GM15510 (cell line): ENCODE measurements around the gene SURF1.

Experiments
- POLR2A ChIP-seq: IDR thresholded peaks from 3 replicates; pipeline ENCODE4 v1.6.1; 2011; ENCODE audit warnings: borderline replicate concordance; ENCODE audit not compliant: insufficient read length; ENCODE audit errors: extremely low read depth

Gene SURF1, protein sequence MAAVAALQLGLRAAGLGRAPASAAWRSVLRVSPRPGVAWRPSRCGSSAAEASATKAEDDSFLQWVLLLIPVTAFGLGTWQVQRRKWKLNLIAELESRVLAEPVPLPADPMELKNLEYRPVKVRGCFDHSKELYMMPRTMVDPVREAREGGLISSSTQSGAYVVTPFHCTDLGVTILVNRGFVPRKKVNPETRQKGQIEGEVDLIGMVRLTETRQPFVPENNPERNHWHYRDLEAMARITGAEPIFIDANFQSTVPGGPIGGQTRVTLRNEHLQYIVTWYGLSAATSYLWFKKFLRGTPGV

DNA sequence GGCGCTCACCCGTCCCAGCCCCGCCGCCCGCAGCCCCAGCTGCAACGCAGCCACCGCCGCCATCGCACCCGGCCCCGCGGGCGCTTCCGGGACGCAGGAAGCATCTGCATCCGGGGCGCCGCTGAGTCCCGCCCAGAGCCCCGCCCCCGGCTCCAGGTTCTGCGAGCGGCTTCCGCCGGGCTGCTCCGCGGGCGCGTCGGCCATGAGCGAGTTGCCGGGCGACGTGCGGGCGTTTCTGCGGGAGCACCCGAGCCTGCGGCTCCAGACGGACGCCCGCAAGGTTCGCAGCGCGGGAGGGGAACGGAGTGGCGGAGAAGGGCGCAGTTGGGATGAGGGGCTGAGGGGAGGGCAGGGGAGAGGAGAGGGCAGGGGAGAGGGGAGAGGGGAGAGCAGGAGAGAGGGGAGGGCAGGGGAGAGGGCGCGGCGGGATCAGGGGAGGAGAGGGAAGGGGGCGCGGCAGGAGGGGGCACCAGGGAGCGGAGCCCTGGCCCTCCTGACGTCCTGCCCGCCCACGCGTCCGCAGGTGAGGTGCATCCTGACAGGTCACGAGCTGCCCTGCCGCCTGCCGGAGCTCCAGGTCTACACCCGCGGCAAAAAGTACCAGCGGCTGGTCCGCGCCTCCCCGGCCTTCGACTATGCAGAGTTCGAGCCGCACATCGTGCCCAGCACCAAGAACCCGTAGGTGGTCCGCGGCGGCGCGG lies at the start of gene SURF1, which contains the start of gene SURF2:
Gene SURF1, minus strand, starts transcription at position 97 of the 701 bp plus-strand sequence. Its CDS starts 34 bp downstream, at position 63.
Gene SURF2, plus strand, starts transcription at position 160 of the 701 bp plus-strand sequence. Its CDS starts 43 bp downstream, at position 203.
- TF ChIP-seq POLR2A = peak; percentile 88

DNA sequence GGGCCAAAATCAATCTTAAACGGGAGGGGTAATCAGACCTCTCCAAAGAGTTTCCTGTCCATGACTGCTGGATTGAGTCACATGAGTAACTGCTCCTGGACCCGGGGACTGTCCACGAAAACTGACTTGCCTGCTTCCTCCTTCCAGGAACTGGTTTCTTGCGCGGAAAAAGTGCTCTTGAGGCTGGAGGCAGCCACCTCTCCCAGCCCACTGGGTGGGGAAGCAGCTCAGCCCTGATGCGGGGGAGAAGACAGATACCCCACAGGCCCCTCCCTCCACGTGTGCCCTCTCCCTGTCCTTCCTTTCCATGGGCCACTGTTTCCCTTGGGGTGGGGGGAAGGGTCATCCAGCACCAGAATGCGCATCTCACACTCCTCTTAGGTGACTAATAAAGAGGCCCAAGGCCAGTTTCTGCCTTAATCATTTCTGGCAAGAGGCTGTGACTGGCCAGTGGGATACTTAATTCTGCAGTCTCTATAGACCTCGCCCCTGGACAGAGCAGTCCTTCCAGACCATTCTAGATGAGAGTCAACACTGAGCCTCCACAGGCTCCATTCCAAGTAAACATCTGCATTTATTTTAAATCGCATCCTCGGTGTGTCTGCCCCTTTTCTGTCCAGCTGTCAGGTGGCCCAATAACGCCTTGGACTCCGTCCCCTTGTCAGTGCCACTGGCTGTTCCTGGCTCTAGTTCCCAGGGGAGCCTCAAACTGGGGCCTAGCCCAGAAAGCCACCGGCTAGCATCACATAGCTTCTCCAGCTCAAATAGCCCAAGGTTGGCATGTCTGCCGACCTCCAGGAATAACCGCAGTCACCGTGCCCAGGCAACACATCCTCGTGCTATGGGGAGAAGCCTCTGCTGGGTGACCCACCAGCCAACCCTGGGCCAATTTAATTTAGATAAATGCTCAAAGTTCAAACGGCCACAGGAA lies 49.5 kb upstream of the SURF1 start:
- no peak for TF ChIP-seq POLR2A

DNA sequence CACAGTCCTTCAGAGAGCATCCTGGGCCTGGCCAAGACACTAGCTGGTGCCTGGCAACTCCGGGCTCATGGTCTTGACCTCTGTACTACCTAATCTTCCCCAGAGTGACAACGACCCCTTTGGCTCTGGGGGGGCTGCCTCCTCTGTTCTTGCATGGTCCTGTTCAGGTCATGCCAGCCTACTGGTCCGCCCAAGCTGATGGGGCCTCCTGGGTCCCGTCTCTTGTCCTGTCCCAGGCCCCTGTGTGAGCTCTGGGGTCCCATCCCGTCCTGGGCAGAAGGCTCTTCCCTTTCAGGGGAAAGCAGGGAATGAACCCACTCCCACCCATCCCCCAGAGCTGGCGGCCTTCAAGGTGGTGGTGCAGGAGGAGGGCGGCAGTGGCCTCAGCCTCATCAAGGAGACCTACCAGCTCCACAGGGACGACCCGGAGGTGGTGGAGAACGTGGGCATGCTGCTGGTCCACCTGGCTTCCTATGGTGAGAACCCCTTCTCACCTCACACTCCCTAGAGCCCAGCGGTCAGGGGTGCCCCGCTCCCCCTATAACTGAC lies 48.2 kb upstream of the SURF1 start:
- TF ChIP-seq POLR2A = peak; percentile 20

DNA sequence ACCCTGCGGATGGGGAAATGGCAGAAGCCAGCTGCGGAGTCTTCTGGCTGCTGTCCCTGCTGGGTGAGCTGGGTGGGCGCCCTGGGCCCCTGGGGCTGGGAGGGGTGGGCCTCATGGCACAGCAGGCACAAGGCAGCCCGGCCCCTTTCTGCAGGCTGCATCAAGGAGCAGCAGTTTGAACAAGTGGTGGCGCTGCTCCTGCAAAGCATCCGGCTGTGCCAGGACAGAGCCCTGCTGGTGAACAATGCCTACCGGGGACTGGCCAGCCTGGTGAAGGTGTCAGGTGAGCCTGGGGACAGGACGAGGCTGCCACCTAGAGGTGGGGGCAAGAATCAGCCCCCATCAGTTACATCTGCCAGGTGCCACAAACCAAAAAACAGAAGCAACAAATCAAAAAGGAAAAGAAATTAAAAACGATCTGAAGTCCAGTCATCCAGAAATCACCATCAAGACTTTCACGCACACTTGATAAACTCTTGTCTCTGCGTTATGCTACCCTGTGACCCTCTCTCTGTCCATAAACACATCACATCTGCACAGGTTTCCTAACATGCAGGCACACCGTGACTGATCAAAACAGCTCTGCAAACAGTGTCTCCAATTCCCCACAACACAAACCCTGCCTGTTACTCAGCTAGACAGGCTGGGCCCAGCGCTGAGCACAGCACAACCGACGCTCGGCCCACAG lies 47.6 kb upstream of the SURF1 start:
- TF ChIP-seq POLR2A = no peak

DNA sequence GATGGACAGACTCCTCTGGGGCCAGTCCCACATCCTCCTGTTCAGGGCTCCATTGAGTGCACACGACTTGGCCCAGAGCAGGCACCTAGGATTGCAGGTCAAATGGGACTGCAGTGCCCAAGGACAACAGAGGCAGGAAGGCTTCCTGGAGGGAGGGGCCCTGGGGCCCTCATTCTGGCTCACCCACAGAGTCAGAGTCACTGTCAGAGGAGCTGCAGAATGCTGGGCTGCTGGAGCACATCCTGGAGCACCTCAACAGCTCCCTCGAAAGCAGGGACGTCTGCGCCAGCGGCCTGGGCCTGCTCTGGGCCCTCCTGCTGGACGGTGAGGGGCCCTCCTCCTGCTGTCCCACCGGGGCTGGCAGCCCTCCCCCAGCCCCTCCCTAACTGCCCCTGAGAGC lies 46.4 kb upstream of the SURF1 start:
- no peak for TF ChIP-seq POLR2A

DNA sequence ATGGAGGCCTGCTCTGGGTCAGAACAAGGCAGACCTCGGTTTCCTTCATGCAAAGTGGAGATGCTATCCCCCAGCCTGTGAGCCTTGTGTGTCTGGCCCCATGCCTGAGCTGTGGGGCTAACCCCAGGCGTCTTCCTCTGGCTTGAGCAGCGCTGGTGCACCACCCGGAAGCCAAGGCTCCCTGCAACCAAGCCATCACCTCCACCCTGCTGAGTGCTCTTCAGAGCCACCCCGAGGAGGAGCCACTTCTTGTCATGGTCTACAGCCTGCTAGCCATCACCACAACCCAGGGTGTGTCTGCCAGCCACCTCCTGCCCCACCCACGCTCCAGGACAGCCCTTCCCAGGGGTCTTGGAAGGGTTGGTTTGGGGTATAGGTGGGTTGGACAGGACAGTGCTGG lies 45.3 kb upstream of the SURF1 start:
- TF ChIP-seq POLR2A = no peak

DNA sequence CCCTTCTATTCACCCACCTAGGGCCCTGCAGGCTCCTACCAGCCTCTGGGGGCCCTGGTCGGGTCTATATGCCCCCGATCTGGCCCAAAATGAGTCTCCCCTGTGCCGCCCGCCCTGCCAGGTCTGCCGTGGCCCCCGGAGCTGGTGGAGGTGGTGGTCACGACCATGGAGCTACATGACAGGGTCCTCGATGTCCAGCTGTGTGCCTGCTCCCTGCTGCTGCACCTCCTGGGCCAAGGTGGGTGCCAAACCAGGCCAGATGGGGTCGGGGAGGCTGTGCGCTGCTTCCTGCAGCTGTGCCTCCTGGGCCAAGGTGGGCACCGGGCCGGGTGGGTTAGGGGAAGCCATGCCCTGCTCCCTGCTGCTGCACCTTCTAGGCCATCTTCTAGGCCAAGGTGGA lies 44.0 kb upstream of the SURF1 start:
- no peak for TF ChIP-seq POLR2A

DNA sequence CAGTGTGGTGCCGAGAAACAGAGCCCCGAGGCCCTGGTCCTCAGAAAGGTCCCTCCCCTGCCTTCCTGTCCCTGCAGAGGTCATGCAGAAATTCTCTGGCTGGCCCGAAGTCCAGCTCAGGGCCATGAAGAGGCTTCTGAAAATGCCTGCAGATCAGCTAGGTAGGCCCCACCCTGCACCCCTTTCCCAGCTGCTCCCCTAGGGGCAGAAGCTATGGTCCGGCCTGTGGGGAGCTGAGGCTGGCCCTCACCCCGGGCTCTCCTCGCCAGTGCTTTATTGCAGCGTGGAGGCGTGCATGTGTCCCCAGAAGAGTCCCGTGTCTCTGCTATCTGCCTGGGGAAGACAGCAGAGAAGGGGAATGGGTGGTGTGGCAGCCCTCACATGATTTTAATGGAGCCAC lies 41.6 kb upstream of the SURF1 start:
- TF ChIP-seq POLR2A = no peak

DNA sequence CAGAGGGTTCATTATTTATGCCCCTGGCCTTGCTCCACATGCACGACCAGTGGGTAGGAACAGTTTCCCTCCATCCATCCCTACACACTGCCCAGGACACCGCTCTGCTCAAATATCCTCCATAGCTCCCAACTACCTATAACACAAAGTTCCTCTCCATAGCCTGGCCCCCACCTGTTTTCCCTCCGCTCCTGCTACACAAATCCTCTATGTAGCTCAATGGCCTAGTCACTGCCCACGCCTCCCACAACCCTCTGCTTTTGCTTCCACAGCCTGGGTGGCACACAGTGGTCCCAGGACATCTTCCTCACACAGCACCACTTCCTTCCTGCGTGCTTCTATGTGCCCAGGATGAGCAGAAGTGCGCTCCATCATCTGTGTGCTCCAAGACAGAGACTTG lies 41.1 kb upstream of the SURF1 start:
- no peak for TF ChIP-seq POLR2A

DNA sequence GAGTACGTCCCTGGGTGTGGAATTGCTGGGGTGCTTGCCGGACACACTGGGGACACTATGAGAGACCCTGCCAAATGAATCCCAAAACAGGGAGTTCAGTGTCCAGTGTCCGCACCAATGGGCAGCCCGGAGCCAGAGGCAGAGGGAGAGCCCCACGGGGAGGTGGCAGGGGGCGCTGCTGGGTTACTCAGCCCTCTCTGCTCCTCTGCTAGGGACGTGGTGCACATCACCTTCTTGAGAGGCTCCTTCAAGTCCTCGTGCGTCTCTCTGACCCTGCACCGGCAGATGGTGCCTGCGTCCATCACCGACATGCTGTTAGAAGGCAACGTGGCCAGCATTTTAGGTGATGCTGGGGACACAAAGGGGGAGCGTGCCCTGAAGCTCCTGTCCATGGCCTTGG lies 40.7 kb upstream of the SURF1 start:
- no peak for TF ChIP-seq POLR2A

DNA sequence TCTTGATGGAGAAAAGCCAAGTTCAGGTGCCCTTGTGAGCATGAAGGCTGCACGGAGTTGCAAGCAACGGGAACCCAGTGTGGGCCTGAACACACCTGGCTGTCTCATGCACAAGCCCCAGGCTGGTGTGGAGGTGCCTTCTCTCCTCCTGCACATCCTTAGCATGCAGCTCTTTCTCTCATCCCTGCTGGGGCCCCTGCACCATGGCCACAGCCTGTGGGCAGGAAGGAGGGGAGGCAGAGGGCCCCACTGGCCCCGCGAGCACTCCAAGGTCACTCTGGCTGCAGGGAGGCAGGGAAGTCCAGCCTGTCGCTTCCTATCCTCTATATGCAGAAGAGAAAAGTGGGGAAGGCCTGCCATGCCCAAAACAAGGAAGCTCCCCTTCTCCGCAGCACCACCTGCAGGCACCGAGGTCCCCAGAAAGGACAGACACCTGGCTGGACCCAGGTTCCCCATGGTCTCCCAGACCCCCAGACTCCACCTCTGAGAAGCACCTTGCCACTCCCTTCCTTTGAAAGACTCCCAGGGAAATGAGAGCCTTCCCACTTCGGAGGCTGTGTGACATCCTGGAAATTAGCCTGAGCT lies 38.5 kb upstream of the SURF1 start:
- TF ChIP-seq POLR2A = no peak

DNA sequence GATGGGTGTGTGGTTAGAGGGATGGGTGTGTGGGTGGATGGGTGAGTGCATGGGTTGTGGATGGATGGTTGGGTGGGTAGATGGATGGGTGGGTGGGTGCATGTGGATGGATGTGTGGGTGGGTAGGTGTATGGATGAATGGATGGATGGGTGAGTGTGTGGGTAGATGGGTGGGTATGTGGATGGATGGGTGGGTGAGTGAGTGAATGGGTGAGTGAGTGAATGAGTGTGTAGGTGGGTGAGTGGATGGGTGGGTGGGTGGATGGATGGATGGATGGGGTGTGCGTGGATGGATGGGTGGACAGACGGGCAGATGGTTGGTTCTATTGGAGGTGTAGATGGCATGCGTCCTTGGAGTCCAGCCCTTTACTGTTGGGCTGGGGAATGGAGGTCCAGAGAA lies 37.1 kb upstream of the SURF1 start:
- TF ChIP-seq POLR2A = no peak

DNA sequence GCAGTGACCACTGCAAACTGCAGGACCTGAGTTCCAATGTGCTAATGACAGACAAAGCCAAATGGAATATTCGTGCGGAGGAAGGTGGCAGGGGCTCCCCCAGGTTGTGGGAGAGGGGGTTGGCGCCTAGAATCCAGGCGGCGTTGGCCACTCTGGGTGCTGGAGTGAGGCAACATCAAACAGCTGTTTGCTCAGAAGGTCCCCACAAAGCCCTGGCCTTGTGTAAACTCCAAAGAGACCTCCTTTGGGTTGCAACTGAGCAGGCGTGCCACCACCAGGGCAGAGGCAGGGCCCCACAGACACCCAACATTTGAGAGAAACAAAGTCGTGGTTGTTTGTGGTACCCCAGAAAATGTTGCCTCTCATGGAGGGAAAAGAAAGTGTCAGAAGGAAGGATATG lies 34.4 kb upstream of the SURF1 start:
- TF ChIP-seq POLR2A = no peak

DNA sequence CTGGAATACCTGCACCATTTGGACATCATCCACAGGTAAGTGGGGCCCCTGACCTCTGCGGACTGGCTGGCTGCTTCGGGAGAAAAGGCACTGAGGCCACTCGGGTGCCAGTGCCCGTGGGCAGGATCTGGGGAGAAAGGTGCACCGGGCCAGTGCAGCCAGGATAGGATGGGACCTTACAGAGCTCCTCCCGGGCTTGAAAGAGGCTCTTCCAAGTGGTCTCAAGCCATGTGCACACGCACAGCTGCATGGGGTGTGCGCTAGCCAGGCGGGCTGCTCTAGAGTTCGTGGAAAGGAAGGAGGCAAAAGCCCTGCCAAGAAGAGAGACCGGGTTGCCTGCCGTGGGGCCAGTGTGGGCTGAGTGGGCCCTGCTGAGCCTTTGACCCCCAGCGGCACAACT lies 33.3 kb upstream of the SURF1 start:
- TF ChIP-seq POLR2A = no peak

DNA sequence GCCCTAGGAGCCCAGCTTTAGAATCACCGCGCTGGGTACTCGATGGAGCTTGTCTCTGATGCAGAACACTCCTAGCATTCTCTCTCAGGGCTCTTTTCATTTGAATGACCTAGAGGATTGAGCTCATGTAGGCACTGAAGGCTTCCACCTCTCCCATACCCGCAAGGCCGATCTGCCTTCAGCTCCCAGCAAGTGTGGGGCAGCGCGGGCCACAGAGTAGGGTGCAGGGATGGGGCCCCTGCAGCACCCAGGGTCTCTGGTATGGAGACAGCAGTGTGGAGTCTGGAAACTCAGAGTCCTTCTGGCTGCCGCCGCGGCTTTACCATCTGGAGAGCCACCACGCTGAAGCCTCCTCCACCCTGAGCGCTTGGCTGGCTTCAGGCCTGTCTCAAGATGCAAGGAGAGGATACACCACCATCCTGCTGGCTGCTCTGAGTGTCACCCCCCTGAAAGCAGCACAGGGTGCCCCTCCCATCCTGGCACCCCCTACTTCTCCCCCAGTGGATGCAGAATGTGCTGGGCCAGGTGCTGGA lies 32.8 kb upstream of the SURF1 start:
- no peak for TF ChIP-seq POLR2A

DNA sequence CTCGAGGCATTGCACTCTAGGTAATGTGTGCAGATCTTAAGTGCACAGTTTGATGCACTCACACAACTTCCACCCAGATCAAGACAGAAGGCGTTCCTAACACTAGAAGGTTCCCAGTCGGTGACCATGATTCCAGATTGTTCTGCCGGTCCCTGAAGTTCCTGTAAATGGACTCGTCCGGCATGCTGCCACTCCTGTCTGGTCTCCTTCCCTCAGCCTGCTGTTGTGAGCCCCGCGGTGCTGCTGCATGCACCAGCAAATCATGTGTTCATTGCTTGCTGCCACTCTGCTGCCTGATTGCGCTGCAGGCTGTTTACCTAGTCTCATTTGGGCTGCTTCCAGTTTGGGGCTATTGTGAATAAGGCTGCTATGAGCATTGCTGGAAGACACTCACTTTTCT lies 31.4 kb upstream of the SURF1 start:
- no peak for TF ChIP-seq POLR2A
